SU-DHL-6 (cell line): ENCODE results near the gene RPTOR.

Experiments used
- H2AFZ ChIP-seq: fragments of 200-600 bp; sonication (generic); 2 replicates; pipeline ENCODE4 v1.6.1; 2014; ENCODE audit warnings: low read depth, mild to moderate bottlenecking, moderate library complexity, mixed read lengths, antibody characterized with exemption, low read length; ENCODE audit not compliant: severe bottlenecking
- H3F3A ChIP-seq: fragments of 200-600 bp; shearing (Covaris generic); 2 replicates; pipeline ENCODE4 v1.6.0; 2016; ENCODE audit warnings: antibody characterized with exemption, mild to moderate bottlenecking; ENCODE audit not compliant: insufficient read depth
- H3K27ac ChIP-seq: fragments of 200-600 bp; sonication (generic); 2 replicates; pipeline ENCODE4 v1.5.1; 2016; ENCODE audit warnings: low read depth, mild to moderate bottlenecking, low read length, moderate library complexity, mixed read lengths
- H3K27me3 ChIP-seq: fragments of 200-600 bp; sonication (generic), shearing (Covaris generic); 2 replicates; pipeline ENCODE4 v1.6.0; 2014; ENCODE audit warnings: mild to moderate bottlenecking, low read length
- H3K36me3 ChIP-seq: fragments of 200-600 bp; sonication (generic); 2 replicates; pipeline ENCODE4 v1.6.1; 2014; ENCODE audit warnings: mild to moderate bottlenecking, low read length, mixed read lengths
- H3K4me2 ChIP-seq: fragments of 300-600, 200-600 bp; shearing (Covaris generic), sonication (generic); 2 replicates; pipeline ENCODE4 v1.6.0; 2014; ENCODE audit warnings: low read length, low read depth, mild to moderate bottlenecking; ENCODE audit not compliant: poor library complexity, severe bottlenecking
- H3K4me3 ChIP-seq: fragments of 200-600 bp; sonication (generic); 2 replicates; pipeline ENCODE4 v1.5.1; 2014; ENCODE audit warnings: antibody characterized with exemption, low read length, mild to moderate bottlenecking, mixed read lengths; ENCODE audit not compliant: insufficient read depth, poor library complexity, severe bottlenecking
- H3K79me2 ChIP-seq: fragments of 200-600 bp; sonication (generic); 2 replicates; pipeline ENCODE4 v1.6.1; 2014; ENCODE audit warnings: mild to moderate bottlenecking, low read length, moderate library complexity; ENCODE audit not compliant: insufficient read depth
- H3K9ac ChIP-seq: fragments of 200-600 bp; sonication (generic); 2 replicates; pipeline ENCODE4 v1.7.0; 2014; ENCODE audit warnings: mild to moderate bottlenecking, low read length
- H3K9me2 ChIP-seq: fragments of 200-600 bp; sonication (generic); replicated peaks from 2 replicates; pipeline ENCODE4 v1.6.1; 2014; ENCODE audit warnings: low read length; ENCODE audit not compliant: insufficient read depth
- H3K9me3 ChIP-seq: fragments of 200-600 bp; sonication (generic); 2 replicates; pipeline ENCODE4 v1.6.1; 2014; ENCODE audit warnings: low read length, mixed read lengths; ENCODE audit not compliant: insufficient read depth
- H4K20me1 ChIP-seq: fragments of 200-600 bp; sonication (generic); 2 replicates; pipeline ENCODE4 v1.6.1; 2014; ENCODE audit warnings: low read depth, mild to moderate bottlenecking, antibody characterized with exemption, low read length, moderate library complexity, mixed read lengths
- EZH2phosphoT487 ChIP-seq: fragments of 200-600 bp; sonication (generic), shearing (Covaris generic); conservative IDR thresholded peaks from 2 replicates; pipeline ENCODE4 v1.6.1; 2018; ENCODE audit warnings: mild to moderate bottlenecking, antibody characterized with exemption, low read length, moderate library complexity, mixed read lengths
- TF ChIP-seq, protein P1 (sequence below): fragments of 200-600 bp; sonication (generic); IDR thresholded peaks from one replicate; pipeline ENCODE4 v1.5.1; 2017; ENCODE audit warnings: antibody characterized with exemption, mild to moderate bottlenecking, low read length, moderate library complexity; ENCODE audit not compliant: insufficient read depth, poor library complexity, severe bottlenecking

The RPTOR gene

DNA sequence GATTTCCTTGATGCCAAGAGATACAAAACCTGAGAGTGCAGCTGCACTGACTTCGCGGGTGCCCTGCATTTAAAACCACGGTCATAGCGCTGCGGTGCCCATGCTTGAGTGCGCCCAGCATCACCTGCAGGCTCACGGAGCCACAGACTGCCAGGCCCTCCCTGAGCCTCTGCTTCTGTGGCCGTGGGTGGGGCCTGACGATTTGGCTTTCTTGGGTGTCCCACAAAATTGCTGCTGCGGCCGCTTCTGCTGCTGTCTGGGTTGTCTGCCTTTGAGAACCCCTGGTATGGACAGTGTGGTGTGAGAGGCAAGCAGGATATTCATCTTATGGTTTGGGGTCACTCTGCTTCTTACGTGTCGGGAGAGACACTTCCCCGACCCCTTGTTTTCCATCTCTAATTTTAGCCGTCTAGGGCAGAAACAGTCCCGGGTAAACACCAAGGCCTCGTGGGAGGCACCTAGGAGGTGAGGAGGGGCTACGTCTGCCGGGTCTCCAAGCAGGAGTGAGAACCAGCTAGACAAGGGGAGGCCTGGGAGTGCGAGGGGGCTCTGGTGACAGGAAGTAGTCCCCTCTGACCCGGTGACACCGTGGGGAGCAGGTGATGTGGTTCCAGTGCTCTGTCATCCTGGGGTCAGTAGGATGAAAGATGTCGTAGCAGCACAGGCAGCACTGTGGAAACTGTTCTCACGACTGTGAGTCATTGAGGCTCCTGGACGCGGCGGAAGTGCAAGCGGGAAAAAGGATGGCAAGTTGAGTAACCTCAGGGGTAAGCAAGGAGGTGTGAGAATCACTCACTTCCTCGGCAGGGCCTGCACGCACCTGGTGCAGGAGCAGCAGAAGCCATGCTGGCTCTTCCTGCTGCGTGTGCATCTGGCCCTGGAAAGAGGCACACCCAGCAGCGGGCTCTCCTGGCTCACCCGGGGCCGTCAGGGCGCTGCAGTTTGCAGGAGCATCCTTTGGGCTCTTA lies 176.3 kb downstream of the RPTOR start:
- no peaks in the 10 kb centered on the region for H3K27me3 ChIP-seq
- TF ChIP-seq, protein P1, sequence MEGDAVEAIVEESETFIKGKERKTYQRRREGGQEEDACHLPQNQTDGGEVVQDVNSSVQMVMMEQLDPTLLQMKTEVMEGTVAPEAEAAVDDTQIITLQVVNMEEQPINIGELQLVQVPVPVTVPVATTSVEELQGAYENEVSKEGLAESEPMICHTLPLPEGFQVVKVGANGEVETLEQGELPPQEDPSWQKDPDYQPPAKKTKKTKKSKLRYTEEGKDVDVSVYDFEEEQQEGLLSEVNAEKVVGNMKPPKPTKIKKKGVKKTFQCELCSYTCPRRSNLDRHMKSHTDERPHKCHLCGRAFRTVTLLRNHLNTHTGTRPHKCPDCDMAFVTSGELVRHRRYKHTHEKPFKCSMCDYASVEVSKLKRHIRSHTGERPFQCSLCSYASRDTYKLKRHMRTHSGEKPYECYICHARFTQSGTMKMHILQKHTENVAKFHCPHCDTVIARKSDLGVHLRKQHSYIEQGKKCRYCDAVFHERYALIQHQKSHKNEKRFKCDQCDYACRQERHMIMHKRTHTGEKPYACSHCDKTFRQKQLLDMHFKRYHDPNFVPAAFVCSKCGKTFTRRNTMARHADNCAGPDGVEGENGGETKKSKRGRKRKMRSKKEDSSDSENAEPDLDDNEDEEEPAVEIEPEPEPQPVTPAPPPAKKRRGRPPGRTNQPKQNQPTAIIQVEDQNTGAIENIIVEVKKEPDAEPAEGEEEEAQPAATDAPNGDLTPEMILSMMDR, result no peak
- no peak for TF ChIP-seq EZH2phosphoT487
- no peaks in the 10 kb centered on the region for H3K9me2 ChIP-seq
- H3K27ac ChIP-seq, result no peak overlapping the region
- H3K36me3 ChIP-seq, result no peaks in the 10 kb centered on the region
- H3F3A ChIP-seq, result no peaks in the 10 kb centered on the region
- H3K9me3 ChIP-seq, result no peaks in the 10 kb centered on the region
- H3K4me3 ChIP-seq, result no peak overlapping the region
- H2AFZ ChIP-seq, result no peak overlapping the region
- peak overlapping the region; percentile 23 for H3K4me2 ChIP-seq
- H3K79me2 ChIP-seq, result peaks cover 14% of the 10 kb centered on the region; the same call in 1 of the 2 replicates
- H3K9ac ChIP-seq, result no peak overlapping the region
- no peaks in the 10 kb centered on the region for H4K20me1 ChIP-seq

DNA sequence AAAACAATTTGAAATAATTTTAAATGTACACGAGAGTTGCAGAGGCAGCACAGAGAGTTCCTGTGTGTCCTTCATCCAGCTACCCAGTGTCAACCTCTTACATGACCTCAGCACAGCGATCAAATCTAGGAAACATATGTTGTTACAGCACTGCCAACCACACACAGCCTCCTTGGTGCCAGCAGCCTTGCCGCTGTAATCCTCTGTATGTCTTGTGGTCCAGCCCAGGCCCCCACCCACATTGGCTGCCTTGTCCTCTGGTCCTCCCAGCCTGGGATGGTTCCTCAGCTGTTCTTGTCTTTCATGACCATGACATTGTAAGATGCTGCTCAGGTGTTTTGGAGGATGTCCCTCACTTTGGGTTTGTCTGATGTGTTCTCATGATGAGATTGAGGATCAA lies 178.0 kb downstream of the RPTOR start:
- peaks cover 12% of the 10 kb centered on the region; the same call in 1 of the 2 replicates for H3K79me2 ChIP-seq
- no peaks in the 10 kb centered on the region for H4K20me1 ChIP-seq
- H3K36me3 ChIP-seq, result no peaks in the 10 kb centered on the region
- TF ChIP-seq EZH2phosphoT487, result no peak
- TF ChIP-seq, protein P1, result no peak
- H3K4me2 ChIP-seq, result no peak overlapping the region
- no peaks in the 10 kb centered on the region for H3K9me3 ChIP-seq
- no peak overlapping the region for H3K9ac ChIP-seq
- no peaks in the 10 kb centered on the region for H3K9me2 ChIP-seq
- H3K4me3 ChIP-seq, result no peak overlapping the region
- no peak overlapping the region for H3K27ac ChIP-seq
- H2AFZ ChIP-seq, result no peak overlapping the region
- H3K27me3 ChIP-seq, result no peaks in the 10 kb centered on the region
- no peaks in the 10 kb centered on the region for H3F3A ChIP-seq

DNA sequence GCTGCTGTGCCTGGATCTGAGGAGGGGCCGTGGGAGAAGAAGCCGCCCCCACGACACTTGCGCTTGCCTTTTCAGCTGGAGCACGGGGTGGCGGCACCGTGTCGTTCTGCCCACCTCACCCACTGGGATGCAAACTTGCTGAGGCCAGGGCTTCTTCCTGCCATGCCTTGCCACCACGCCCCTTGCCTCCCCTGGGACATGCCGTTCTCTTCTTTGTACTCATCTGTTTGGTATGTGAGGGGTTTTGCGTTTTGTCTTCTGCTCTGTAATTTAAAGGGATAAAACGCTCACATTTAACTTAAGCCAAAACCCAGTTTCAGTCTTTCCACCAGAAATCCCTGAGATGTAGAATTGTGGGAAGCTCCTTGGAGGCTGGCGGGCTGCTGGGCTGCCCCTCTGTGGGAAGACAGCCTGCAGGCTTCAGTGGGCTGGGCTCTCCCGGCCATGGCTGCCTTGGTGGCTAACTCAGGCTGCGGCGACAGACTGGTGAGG lies 180.2 kb downstream of the RPTOR start:
- no peak overlapping the region for H2AFZ ChIP-seq
- no peak overlapping the region for H3K27ac ChIP-seq
- no peaks in the 10 kb centered on the region for H3K9me3 ChIP-seq
- no peak overlapping the region for H3K4me3 ChIP-seq
- H3F3A ChIP-seq, result no peaks in the 10 kb centered on the region
- TF ChIP-seq, protein P1, result no peak
- TF ChIP-seq EZH2phosphoT487, result no peak
- H4K20me1 ChIP-seq, result no peaks in the 10 kb centered on the region
- no peaks in the 10 kb centered on the region for H3K79me2 ChIP-seq
- H3K9me2 ChIP-seq, result no peaks in the 10 kb centered on the region
- no peak overlapping the region for H3K9ac ChIP-seq
- no peak overlapping the region for H3K4me2 ChIP-seq
- no peaks in the 10 kb centered on the region for H3K27me3 ChIP-seq
- no peaks in the 10 kb centered on the region for H3K36me3 ChIP-seq
